WTC11 (cell line): ENCODE data around the gene CHD1L.
"Not testable (repeated sequence)": the region's sequence is repeated elsewhere in the genome, so short reads cannot be mapped to it uniquely, and the experiment has no call there.

ENCODE experiments used
- JUN ChIP-seq: sonication (generic); formaldehyde crosslinking; IDR thresholded peaks from 2 replicates; pipeline ENCODE4 v1.8.0; 2023; ENCODE audit warnings: mild to moderate bottlenecking, missing genetic modification reagents
- ZNF121 ChIP-seq: sonication (generic); formaldehyde crosslinking; IDR thresholded peaks from 2 replicates; pipeline ENCODE4 v1.8.0; 2023; ENCODE audit warnings: missing genetic modification reagents
- TF ChIP-seq, protein P1 (sequence below): sonication (generic); formaldehyde crosslinking; IDR thresholded peaks from 2 replicates; pipeline ENCODE4 v1.8.0; 2022; ENCODE audit warnings: mild to moderate bottlenecking, missing genetic modification reagents
- TF ChIP-seq, protein P2 (sequence below): fragments of 200-600 bp; IDR thresholded peaks from 2 replicates; pipeline ENCODE4 v1.8.0; 2022; ENCODE audit warnings: antibody characterized with exemption

DNA sequence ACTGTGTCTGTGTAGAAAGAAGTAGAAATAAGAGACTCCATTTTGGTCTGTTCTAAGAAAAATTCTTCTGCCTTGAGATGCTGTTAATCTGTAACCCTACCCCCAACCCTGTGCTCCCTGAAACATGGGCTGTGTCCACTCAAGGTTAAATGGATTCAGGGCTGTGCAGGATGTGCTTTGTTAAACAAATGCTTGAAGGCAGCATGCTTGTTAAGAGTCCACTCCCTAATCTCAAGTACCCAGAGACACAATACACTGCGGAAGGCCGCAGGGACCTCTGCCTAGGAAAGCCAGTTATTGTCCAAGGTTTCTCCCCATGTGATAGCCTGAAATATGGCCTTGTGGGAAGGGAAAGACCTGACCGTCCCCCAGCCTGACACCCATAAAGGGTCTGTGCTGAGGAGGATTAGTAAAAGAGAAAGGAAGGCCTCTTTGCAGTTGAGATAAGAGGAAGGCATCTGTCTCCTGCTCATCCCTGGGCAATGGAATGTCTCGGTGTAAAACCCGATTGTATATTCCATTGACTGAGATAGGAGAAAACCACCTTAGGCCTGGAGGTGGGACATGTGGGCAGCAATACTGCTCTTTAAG, 2.3 kb upstream of the CHD1L start:
- TF ChIP-seq, protein P1, sequence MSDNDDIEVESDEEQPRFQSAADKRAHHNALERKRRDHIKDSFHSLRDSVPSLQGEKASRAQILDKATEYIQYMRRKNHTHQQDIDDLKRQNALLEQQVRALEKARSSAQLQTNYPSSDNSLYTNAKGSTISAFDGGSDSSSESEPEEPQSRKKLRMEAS (CRISPR knock-in tag): not testable (repeated sequence)
- TF ChIP-seq ZNF121 (CRISPR knock-in tag); JUN: not testable (repeated sequence)
- TF ChIP-seq, protein P2, sequence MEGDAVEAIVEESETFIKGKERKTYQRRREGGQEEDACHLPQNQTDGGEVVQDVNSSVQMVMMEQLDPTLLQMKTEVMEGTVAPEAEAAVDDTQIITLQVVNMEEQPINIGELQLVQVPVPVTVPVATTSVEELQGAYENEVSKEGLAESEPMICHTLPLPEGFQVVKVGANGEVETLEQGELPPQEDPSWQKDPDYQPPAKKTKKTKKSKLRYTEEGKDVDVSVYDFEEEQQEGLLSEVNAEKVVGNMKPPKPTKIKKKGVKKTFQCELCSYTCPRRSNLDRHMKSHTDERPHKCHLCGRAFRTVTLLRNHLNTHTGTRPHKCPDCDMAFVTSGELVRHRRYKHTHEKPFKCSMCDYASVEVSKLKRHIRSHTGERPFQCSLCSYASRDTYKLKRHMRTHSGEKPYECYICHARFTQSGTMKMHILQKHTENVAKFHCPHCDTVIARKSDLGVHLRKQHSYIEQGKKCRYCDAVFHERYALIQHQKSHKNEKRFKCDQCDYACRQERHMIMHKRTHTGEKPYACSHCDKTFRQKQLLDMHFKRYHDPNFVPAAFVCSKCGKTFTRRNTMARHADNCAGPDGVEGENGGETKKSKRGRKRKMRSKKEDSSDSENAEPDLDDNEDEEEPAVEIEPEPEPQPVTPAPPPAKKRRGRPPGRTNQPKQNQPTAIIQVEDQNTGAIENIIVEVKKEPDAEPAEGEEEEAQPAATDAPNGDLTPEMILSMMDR: not testable (repeated sequence)
